ENCODE measurements around the gene SERPINE1.

SERPINE1 gene

GRCh38 chr7:101126651-101127459, at the start of gene SERPINE1:
TSS of gene SERPINE1 (plus strand) at chr7:101127104. CDS start at chr7:101128394, 1,290 bp downstream.
- no peaks in the 10 kb centered on the region for H3K9me2 ChIP-seq (replicated peaks; ENCODE audit: control insufficient read depth, low read length)
- no peaks in the 10 kb centered on the region for H3K36me3 ChIP-seq (ENCODE audit: control insufficient read depth, low read length)
- H3K4me3 ChIP-seq (ENCODE audit: low read length): no peak within 1 kb of the TSS
- no peaks in the 10 kb centered on the region for H3K79me2 ChIP-seq (ENCODE audit: control insufficient read depth, low read length)
- H4K20me1 ChIP-seq (ENCODE audit: control insufficient read depth, insufficient read depth, low read depth, low read length): no peaks in the 10 kb centered on the region
- H3K9me3 ChIP-seq (ENCODE audit: control insufficient read depth, insufficient read depth, low read length): no peaks in the 10 kb centered on the region
- H3K4me2 ChIP-seq (ENCODE audit: low read length): 0 out of 2 replicates have a peak within 1 kb of the TSS, but pooled peaks have one; percentile 20
- TF ChIP-seq CTCF (IDR thresholded peaks at IDR 0.05; ENCODE audit: low read depth, low read length, poor library complexity, severe bottlenecking) (peak; percentile 30), EZH2phosphoT487 (IDR thresholded peaks at IDR 0.05; ENCODE audit: borderline replicate concordance, low read length) (no peak)
- H3K27ac ChIP-seq (ENCODE audit: low read depth, low read length): no peak within 1 kb of the TSS
- no peaks in the 10 kb centered on the region for H3F3A ChIP-seq (ENCODE audit: control insufficient read depth, insufficient read depth)
- peaks cover 58% of the 10 kb centered on the region for H3K27me3 ChIP-seq (ENCODE audit: control insufficient read depth, low read length)
- peaks cover 16% of the 10 kb centered on the region for H3K4me1 ChIP-seq (ENCODE audit: control insufficient read depth, low read length)

- no peaks in the 10 kb centered on the region for H3K36me3 ChIP-seq (ENCODE audit: control insufficient read depth, low read length)
- no peaks in the 10 kb centered on the region for H3K79me2 ChIP-seq (ENCODE audit: control insufficient read depth, low read length)
- no peak overlapping the region for H3K27ac ChIP-seq (ENCODE audit: low read depth, low read length)
- H3F3A ChIP-seq (ENCODE audit: control insufficient read depth, insufficient read depth): 0 out of 2 replicates have a peak, but pooled peaks cover 3% of the 10 kb centered on the region
- no peaks in the 10 kb centered on the region for H3K9me2 ChIP-seq (replicated peaks; ENCODE audit: control insufficient read depth, low read length)
- peaks cover 9% of the 10 kb centered on the region for H3K27me3 ChIP-seq (ENCODE audit: control insufficient read depth, low read length)
- H3K4me3 ChIP-seq (ENCODE audit: low read length): no peak overlapping the region
- no peaks in the 10 kb centered on the region for H4K20me1 ChIP-seq (ENCODE audit: control insufficient read depth, insufficient read depth, low read depth, low read length)
- H3K4me2 ChIP-seq (ENCODE audit: low read length): peak overlapping the region; percentile 46
- peaks cover 8% of the 10 kb centered on the region for H3K4me1 ChIP-seq (ENCODE audit: control insufficient read depth, low read length)
- no peaks in the 10 kb centered on the region for H3K9me3 ChIP-seq (ENCODE audit: control insufficient read depth, insufficient read depth, low read length)
- TF ChIP-seq CTCF (IDR thresholded peaks at IDR 0.05; ENCODE audit: low read depth, low read length, poor library complexity, severe bottlenecking) (peak; percentile 100), EZH2phosphoT487 (IDR thresholded peaks at IDR 0.05; ENCODE audit: borderline replicate concordance, low read length) (no peak)
Observed at GRCh38 chr7:101077303-101078086, 49.4 kb upstream of the SERPINE1 start.

GRCh38 chr7:101081432-101081831, 45.5 kb upstream of the SERPINE1 start:
- H3K36me3 ChIP-seq (ENCODE audit: control insufficient read depth, low read length): no peaks in the 10 kb centered on the region
- no peak for TF ChIP-seq CTCF (IDR thresholded peaks at IDR 0.05; ENCODE audit: low read depth, low read length, poor library complexity, severe bottlenecking)
- no peak for TF ChIP-seq EZH2phosphoT487 (IDR thresholded peaks at IDR 0.05; ENCODE audit: borderline replicate concordance, low read length)

More at GRCh38 chr7:101081432-101081831, 45.5 kb upstream of the SERPINE1 start:
- Histone ChIP-seq H3K4me2 (ENCODE audit: low read length) (no peak overlapping the region), H3K4me3 (ENCODE audit: low read length) (no peak overlapping the region), H3K79me2 (ENCODE audit: control insufficient read depth, low read length) (peaks cover 11% of the 10 kb centered on the region), H3K27ac (ENCODE audit: low read depth, low read length) (no peak overlapping the region), H3K9me2 (replicated peaks; ENCODE audit: control insufficient read depth, low read length) (no peaks in the 10 kb centered on the region), H4K20me1 (ENCODE audit: control insufficient read depth, insufficient read depth, low read depth, low read length) (no peaks in the 10 kb centered on the region), H3K27me3 (ENCODE audit: control insufficient read depth, low read length) (no peaks in the 10 kb centered on the region), H3K4me1 (ENCODE audit: control insufficient read depth, low read length) (peaks cover 23% of the 10 kb centered on the region), H3K9me3 (ENCODE audit: control insufficient read depth, insufficient read depth, low read length) (no peaks in the 10 kb centered on the region), H3F3A (ENCODE audit: control insufficient read depth, insufficient read depth) (0 out of 2 replicates have a peak, but pooled peaks cover 3% of the 10 kb centered on the region)

Data from DOHH2 (cell line).